Stomach smooth muscle (tissue), 2 donors: ENCODE data around the gene TM9SF3.
A peak's percentile ranks its signal among the peaks of the same experiment; 100 is the strongest.

Experiments used
- H3K27ac ChIP-seq: one replicate; pipeline ENCODE4 v1.7.0; 2013; ENCODE audit warnings: mild to moderate bottlenecking, low read length, inconsistent platforms
- H3K27me3 ChIP-seq, 2 donors: one replicate each; pipeline ENCODE4 v1.7.0; 2013; ENCODE audit warnings: low read length in 2 of 2; ENCODE audit not compliant: insufficient read depth in 2 of 2, control insufficient read depth in 1 of 2
- H3K36me3 ChIP-seq, 2 donors: one replicate each; pipeline ENCODE4 v1.7.0; 2013; ENCODE audit warnings: low read length in 2 of 2; ENCODE audit not compliant: control insufficient read depth in 2 of 2, insufficient read depth in 2 of 2
- H3K4me1 ChIP-seq: one replicate; pipeline ENCODE4 v1.7.0; 2013; ENCODE audit warnings: low read length; ENCODE audit not compliant: control insufficient read depth, insufficient read depth
- H3K4me3 ChIP-seq, 2 donors: one replicate each; pipeline ENCODE4 v1.7.0; 2013; ENCODE audit warnings: low read length in 2 of 2
- H3K9ac ChIP-seq, 2 donors: one replicate each; pipeline ENCODE4 v1.7.0; 2013; ENCODE audit warnings: low read length in 2 of 2, mild to moderate bottlenecking in 1 of 2
- H3K9me3 ChIP-seq, 2 donors: one replicate each; pipeline ENCODE4 v1.7.0; 2013; ENCODE audit warnings: low read length in 2 of 2; ENCODE audit not compliant: control insufficient read depth in 2 of 2
- donor health status: healthy.
- donor health status: Pancreatic carcinoma.

TM9SF3 gene

DNA sequence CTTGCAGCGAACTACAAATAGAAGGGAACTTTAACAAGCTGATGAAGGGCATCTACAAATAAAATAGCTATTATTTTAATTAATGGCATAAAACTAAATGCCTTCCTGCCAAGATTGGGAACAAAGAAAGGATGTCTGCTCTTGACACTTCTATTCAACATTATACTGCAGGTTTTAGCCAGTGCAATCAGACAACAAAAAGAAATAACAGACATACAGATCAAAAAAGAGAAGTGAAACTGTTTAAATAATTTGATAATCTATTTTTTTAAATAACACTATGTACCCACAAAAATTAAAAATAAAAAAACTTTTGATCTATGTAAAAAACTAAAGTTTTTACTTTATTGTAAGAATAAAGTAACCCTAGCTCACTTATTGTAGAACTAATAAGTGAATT, 50.7 kb downstream of the TM9SF3 start:
- Histone ChIP-seq H3K36me3 (peaks cover 1 to 7% of the 10 kb centered on the region in 2 donors), H3K9me3 (no peaks in the 10 kb centered on the region)

DNA sequence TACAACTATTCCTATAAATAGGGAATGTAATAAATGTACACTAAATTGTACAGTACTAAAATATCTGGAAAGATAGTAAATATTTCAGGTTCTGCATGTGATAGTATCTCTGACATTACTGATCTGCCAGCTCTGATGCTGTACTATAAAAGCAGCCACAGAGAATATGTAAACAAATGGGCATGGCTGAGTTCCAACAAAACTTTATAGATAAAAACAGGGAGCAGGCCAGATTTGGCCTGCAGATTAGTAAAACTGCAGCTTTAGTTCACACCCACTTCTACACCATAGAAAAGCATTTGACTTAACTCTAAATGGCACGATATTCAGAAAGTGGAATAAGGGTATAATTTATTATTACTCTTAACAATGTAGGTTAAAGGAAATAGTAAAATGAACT, 54.3 kb downstream of the TM9SF3 start:
- Histone ChIP-seq H3K9ac (no peak overlapping the region), H3K27me3 (no peaks in the 10 kb centered on the region), H3K9me3 (no peaks in the 10 kb centered on the region), H3K27ac (no peak overlapping the region), H3K4me1 (no peaks in the 10 kb centered on the region), H3K4me3 (no peak overlapping the region), H3K36me3 (peaks cover 5 to 11% of the 10 kb centered on the region in 2 donors)

More for the DNA sequence above, 50.7 kb downstream of the TM9SF3 start:
- no peak overlapping the region for H3K4me3 ChIP-seq
- H3K27ac ChIP-seq, result no peak overlapping the region
- H3K4me1 ChIP-seq, result no peaks in the 10 kb centered on the region
- H3K9ac ChIP-seq, result no peak overlapping the region
- no peaks in the 10 kb centered on the region for H3K27me3 ChIP-seq

DNA sequence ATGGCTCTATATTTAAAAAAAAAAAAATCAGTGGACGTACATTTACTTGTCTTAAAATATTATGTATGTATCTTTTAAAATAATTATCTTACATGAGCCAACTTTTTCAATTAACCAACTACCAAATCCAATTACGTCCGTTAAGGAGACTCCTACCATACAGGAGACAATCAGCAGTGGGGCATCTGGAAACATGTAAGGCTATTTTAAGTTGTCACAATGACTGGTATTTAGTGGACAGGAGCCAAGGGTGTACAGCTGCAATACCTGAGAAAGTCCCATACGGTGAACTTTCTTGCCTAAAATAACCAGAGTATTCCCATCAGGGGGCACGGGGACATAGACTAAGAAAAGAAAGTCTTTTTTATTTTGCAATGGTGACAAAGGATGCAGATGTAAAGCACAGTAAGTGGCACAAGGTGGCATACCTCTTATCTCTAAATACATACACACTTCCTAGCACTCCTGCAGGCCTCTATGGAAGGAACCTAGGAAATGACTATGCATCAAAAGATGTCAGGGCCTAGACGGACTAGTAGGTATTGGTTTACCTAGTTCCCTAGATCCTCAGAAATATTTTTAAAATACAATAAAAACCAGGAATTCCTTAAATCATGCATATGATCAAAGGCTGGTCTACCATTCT, 57.1 kb downstream of the TM9SF3 start:
- no peak overlapping the region for H3K9ac ChIP-seq
- H3K4me1 ChIP-seq, result no peaks in the 10 kb centered on the region
- H3K4me3 ChIP-seq, result no peak overlapping the region
- no peaks in the 10 kb centered on the region for H3K27me3 ChIP-seq
- H3K36me3 ChIP-seq, result peaks cover 13 to 28% of the 10 kb centered on the region in 2 donors
- H3K9me3 ChIP-seq, result no peaks in the 10 kb centered on the region
- no peak overlapping the region for H3K27ac ChIP-seq

DNA sequence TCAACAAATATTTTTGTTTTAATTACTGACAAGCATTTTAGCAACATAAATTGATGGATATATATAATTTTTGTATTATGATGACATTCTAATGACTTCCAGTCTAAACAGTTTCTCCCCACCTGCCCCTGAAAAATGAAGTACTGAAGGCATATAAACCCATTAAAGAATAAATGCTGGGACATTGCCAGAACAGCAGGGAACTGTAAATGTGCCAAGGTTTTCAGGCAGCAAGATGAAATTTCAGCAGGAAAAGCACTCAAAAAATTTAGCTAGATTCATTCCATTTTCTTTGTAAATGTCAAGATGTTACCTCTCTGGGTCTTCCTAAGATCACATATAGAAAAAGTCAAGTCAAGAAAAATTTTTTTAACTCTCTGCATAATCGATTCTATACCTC, 62.1 kb downstream of the TM9SF3 start:
- Histone ChIP-seq H3K27ac (no peak overlapping the region), H3K27me3 (no peaks in the 10 kb centered on the region), H3K4me3 (no peak overlapping the region), H3K9me3 (no peaks in the 10 kb centered on the region), H3K36me3 (peaks cover 15 to 35% of the 10 kb centered on the region in 2 donors), H3K4me1 (no peaks in the 10 kb centered on the region), H3K9ac (no peak overlapping the region)

DNA sequence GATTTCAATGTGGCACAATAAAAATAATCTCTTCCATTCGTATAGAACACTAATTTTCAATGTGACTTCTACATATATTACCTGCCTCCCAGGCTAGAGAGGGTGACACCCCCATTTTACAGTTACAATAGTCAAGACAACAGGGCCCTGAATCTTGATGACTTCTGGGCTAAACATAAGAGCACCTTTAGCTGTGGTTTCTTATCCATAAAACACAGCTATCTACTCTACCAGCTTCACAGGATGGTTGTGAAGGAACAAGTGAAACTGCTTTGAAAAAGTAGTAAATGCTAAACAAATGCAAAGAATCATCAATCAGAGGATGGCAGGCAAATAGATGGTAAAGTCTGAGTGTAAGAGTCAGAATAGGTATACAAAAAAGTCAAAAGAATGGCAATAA, 69.5 kb downstream of the TM9SF3 start:
- Histone ChIP-seq H3K9ac (no peak overlapping the region), H3K27ac (no peak overlapping the region), H3K27me3 (peaks cover 1 to 6% of the 10 kb centered on the region in 2 donors), H3K4me3 (no peak overlapping the region), H3K9me3 (no peaks in the 10 kb centered on the region), H3K4me1 (peaks cover 19% of the 10 kb centered on the region), H3K36me3 (peaks cover 5 to 14% of the 10 kb centered on the region in 2 donors)

DNA sequence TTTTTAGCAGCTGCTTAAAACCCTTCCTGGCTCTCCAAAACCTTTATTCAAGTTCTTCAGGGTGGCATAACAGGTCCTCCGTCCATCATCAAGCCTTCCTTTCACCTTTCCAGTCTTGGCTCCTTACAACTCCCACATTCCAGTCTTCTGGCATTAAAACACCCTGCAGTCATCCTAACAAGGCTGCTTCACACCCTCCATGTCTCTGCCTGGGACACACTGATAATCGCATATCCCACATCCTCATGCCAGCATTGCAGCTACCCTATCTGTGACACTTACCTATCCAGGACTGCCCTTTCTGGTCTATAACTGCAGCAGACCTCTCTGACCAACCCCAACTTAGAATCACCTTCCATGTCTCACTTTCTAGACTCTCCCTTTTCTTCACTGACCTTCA, 70.5 kb downstream of the TM9SF3 start:
- peaks cover 7 to 13% of the 10 kb centered on the region in 2 donors for H3K27me3 ChIP-seq
- H3K9ac ChIP-seq, result no peak overlapping the region
- H3K9me3 ChIP-seq, result no peaks in the 10 kb centered on the region
- peaks cover 19% of the 10 kb centered on the region for H3K4me1 ChIP-seq
- no peak overlapping the region for H3K4me3 ChIP-seq
- H3K36me3 ChIP-seq, result peaks cover 2 to 8% of the 10 kb centered on the region in 2 donors
- H3K27ac ChIP-seq, result no peak overlapping the region

DNA sequence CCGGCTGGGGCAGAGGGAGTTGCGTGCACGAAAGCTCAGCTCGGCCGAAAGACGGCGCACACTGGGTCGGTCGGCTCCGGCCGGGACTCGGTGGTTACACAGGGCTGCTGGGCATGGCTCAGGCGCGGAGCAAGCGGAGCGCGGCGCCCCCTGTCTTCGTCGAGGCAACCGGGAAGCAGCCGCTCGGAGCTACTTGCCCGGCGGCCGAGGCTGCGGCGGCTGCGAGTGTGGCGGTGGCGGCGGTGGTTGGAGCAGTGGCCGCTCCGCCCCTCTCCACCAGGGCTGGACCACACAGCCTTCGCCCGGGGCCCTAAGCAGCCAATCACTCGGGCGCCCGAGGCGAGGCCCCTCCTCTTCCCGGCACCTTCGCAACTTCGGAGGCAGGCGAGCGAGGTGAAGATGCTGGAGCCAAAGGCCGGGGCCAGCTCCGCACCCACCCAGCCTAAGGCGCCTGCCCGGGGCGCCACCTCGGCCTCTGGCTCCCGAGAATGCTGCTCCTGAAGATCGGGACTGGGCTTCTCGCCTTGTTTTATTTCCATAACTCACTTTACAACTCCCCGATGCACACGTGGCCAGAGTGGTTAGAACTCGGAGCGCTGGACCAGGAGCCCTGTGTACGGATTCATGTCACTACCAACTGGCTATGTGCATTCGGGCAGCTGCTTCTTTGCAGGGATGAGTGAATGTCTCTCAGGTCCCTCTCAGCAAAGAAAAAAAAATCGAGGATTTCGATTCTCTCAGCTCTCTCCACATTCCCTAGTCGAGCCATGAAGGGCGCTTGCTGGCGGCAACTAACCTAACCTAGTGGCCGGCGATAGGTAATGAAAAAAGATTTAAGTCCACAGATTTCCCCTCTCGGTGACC, 72.9 kb downstream of the TM9SF3 start, which contains the start of gene TLL2:
Gene TLL2 (minus strand): TSS at position 229 of the 864 bp plus-strand sequence. CDS start 241 bp downstream, outside the sequence.
- peaks cover 7 to 13% of the 10 kb centered on the region in 2 donors for H3K27me3 ChIP-seq
- no peak within 1 kb of the TSS for H3K27ac ChIP-seq

DNA sequence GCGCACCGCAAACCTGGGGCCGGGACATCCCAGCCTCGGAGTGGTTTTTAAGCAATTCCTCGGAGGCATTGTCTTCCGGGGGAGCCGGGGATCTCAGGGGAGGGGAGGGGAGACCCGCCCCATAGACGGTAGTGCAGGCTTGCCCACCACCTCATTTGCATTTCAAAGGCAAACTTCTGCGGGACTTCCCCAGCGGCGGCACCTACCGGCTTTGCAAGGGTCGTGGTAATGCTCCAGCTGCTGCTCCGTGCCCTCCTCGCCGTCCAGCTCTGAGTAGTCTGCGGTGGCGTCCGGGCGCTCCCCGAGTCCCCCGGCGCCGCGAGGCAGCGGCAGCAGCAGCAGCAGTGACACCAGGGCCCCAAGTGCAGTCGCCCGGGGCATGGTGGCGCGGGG, 73.5 kb downstream of the TM9SF3 start:
- H3K27ac ChIP-seq, result no peak overlapping the region
- peaks cover 7 to 13% of the 10 kb centered on the region in 2 donors for H3K27me3 ChIP-seq
- H3K9me3 ChIP-seq, result no peaks in the 10 kb centered on the region
- peak overlapping the region; percentile 73 to 75 for H3K4me3 ChIP-seq
- no peaks in the 10 kb centered on the region for H3K36me3 ChIP-seq
- no peak overlapping the region for H3K9ac ChIP-seq
- peaks cover 19% of the 10 kb centered on the region for H3K4me1 ChIP-seq

More for the DNA sequence above, 72.9 kb downstream of the TM9SF3 start, which contains the start of gene TLL2:
- Histone ChIP-seq H3K36me3 (no peaks in the 10 kb centered on the region), H3K9me3 (no peaks in the 10 kb centered on the region), H3K4me1 (peaks cover 19% of the 10 kb centered on the region), H3K4me3 (peak within 1 kb of the TSS; percentile 73 to 75), H3K9ac (no peak within 1 kb of the TSS)

DNA sequence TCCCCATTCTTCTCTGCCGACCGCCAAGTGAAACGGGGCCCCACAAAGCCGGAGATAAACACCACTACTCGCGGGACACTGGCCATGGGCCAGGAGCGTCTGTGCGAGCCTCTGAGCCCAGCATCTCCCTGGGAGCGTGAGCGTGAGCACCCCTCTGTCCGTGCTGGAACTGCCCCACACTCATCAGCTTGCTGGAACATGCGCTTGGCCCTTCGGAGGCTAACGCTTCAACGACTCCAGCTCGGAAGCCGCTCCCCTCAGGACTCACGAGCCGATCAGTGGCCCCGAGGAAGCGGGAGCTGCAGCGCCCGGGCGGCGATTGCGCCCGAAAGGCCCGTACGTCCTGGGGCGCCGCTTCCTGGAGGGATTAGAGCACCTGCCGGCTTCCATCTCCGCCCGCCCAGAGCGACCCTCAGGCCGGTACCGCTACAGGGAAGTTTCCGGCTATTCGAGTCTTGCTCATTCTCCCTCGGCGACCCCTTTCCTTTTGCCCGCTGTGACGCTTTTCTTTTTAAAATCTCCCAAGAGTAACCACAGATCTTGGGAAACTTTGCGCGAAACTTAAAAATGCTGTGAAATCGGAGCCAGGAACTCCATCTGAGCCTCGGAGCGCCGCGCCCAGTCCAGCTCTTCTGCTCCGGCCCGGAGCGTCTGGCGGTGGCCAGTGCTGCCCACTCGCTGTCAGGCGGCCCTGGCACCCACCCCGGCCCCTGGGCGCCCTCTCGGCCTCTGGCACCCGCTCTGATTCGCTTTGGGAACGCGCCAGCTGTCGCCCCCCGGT, 74.1 kb downstream of the TM9SF3 start:
- no peaks in the 10 kb centered on the region for H3K36me3 ChIP-seq
- H3K27me3 ChIP-seq, result peaks cover 7 to 13% of the 10 kb centered on the region in 2 donors
- H3K9ac ChIP-seq, result no peak overlapping the region
- H3K4me3 ChIP-seq, result peak overlapping the region; percentile 73 to 75
- H3K4me1 ChIP-seq, result peaks cover 19% of the 10 kb centered on the region
- H3K9me3 ChIP-seq, result no peaks in the 10 kb centered on the region
- no peak overlapping the region for H3K27ac ChIP-seq
